ENCODE measurements around the gene CACNA2D4. TPM values are rescaled to one million over a fixed set of nuclear protein-coding genes. Genes with fewer than 3 reads are reported as not detected.

Gene CACNA2D4
- polyA plus RNA-seq, 6 donors from 2014 or later = 0.46 to 3.6 (median 2.7) TPM

DNA sequence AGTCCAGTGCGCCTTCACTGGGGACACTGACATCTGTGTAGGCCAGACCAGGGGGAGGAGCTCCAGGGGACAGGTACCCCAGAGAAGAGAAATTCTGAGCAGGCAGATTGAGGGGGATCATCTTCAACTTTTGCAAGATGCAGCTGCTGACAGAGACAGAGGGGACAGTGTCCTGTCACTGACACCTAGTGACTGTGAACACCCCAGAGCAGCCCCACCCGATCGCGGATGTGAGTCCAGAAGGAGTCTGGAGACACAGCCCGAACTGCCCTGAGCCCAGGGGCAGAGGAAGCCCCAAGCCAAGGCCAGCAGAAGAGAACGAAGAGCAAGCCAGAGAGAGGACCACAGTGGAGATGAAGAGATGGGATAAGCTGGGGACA, 119.8 kb downstream of the CACNA2D4 start:
- no peak overlapping the region for H3K27ac Mint-ChIP-seq
- H3K36me3 Mint-ChIP-seq = no peaks in the 10 kb centered on the region
- ATAC-seq (ENCODE audit: low read depth in 2 of 2) (no peak), DNase-seq (no peak)
- no peaks in the 10 kb centered on the region for H3K9me3 Mint-ChIP-seq
- no peaks in the 10 kb centered on the region for H3K27me3 Mint-ChIP-seq
- H3K4me3 Mint-ChIP-seq = peak overlapping the region in 1 of 8 donors; percentile 97
- peaks cover 25 to 26% (median 26%) of the 10 kb centered on the region in 3 donors for H3K4me1 Mint-ChIP-seq

DNA sequence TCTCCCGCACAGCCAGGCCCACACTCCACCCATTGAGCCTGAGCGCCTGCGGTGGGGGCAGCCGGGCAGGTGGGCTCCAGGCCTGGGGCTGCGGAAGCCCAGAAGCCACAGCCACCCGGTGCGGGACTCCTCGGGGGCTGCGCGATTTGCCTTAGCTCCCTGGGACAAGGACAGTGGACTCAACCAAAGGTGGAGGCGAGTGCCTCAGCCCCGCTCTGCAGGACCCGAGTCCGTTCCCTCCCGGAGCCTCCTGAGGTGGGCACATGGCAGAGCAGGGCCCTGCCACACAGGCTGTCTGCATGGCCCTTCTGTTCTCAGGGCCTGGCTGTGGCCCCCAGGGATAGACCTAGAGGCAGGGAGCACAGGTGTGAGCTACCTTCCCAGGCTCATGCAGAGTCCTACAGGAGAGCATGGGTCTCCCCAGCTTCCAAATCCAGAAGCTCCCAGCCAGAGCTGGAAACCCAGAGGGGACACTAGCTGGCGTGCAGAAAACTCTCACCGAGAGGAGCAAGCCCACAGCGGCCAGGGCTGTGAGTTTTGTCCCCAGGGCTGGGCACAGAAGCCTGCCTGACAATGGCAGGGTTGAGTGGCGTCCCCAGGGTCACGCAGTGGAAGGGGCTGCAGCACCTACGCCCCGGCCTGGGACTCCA, 120.3 kb downstream of the CACNA2D4 start:
- ATAC-seq (ENCODE audit: low read depth in 2 of 2) = no peak
- H3K36me3 Mint-ChIP-seq = no peaks in the 10 kb centered on the region
- H3K9me3 Mint-ChIP-seq = no peaks in the 10 kb centered on the region
- H3K4me1 Mint-ChIP-seq = peaks cover 25 to 26% (median 26%) of the 10 kb centered on the region in 3 donors
- peak overlapping the region in 1 of 6 donors; percentile 42 for H3K27ac Mint-ChIP-seq
- no peak for DNase-seq
- no peaks in the 10 kb centered on the region for H3K27me3 Mint-ChIP-seq
- H3K4me3 Mint-ChIP-seq = peak overlapping the region; percentile 42 to 97 (median 68)

DNA sequence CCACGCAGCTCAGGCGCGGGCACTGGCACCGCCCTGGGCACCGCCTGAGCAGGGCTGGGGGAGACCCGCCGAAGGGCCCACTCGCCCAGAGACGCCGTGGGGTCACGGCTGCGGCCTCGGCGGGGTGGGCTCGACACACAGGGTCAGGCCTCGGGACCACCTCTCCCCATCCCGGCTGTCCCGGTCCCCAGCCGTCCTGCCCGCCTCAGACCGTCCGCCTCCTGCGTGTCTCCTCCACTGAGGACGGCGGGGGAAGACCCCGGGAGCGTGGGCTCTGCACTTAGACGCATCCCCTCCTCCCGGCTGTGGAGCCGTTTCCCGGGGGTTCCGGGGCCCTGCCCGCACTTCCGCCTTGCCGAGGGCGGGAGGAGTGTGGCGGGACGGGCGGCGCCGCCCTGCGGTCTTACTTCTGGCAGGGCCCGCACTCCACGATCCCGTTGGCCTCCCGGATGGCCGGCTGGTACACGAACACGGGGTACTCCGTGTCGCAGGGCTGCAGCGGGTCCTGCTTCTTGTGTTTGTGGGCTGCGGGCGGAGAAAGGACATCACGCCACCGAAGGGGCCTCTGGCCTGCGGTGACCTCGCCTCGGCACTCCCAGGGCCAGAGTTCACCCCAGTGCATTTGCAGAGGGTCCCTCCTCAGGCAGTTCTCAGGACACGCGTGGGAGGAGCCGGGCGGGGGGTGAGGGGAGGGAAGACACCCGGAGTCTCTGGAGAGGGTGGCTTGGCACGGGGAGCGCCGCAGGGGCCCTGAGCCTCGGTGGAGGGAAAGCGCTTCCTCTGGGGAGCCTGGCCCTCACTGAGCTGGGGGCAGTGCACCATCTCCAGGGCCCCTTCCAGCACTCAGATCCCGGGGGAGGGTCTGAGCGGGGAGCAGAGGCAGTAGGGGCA, 121.2 kb downstream of the CACNA2D4 start:
- no peaks in the 10 kb centered on the region for H3K27me3 Mint-ChIP-seq
- ATAC-seq (ENCODE audit: low read depth in 2 of 2) (peak; percentile 5 to 8), DNase-seq (peak; percentile 41)
- peak overlapping the region in 5 of 6 donors; percentile 11 to 81 (median 76) for H3K27ac Mint-ChIP-seq
- H3K36me3 Mint-ChIP-seq = no peaks in the 10 kb centered on the region
- H3K4me3 Mint-ChIP-seq = peak overlapping the region; percentile 82 to 97 (median 91)
- H3K9me3 Mint-ChIP-seq = no peaks in the 10 kb centered on the region
- peaks cover 25 to 26% (median 25%) of the 10 kb centered on the region in 3 donors for H3K4me1 Mint-ChIP-seq

- Mint-ChIP-seq H3K27me3 (no peaks in the 10 kb centered on the region), H3K27ac (peak overlapping the region; percentile 76 to 92 (median 90)), H3K4me3 (peak overlapping the region; percentile 87 to 97 (median 92)), H3K4me1 (peaks cover 26 to 30% (median 29%) of the 10 kb centered on the region in 3 donors), H3K9me3 (no peaks in the 10 kb centered on the region), H3K36me3 (no peaks in the 10 kb centered on the region)
- DNase-seq = peak; percentile 40
- ATAC-seq (ENCODE audit: low read depth in 2 of 2) = peak; percentile 21 to 31
Observed at GRCh38 chr12:1796515-1797010, 121.9 kb downstream of the CACNA2D4 start.

GRCh38 chr12:1795785-1796514, 122.5 kb downstream of the CACNA2D4 start:
- Mint-ChIP-seq H3K4me3 (peak overlapping the region; percentile 87 to 97 (median 92)), H3K36me3 (no peaks in the 10 kb centered on the region), H3K4me1 (peaks cover 32 to 33% (median 32%) of the 10 kb centered on the region in 3 donors), H3K27ac (peak overlapping the region; percentile 44 to 92 (median 90)), H3K9me3 (no peaks in the 10 kb centered on the region), H3K27me3 (no peaks in the 10 kb centered on the region)
- ATAC-seq (ENCODE audit: low read depth in 2 of 2) (peak; percentile 94 to 96), DNase-seq (peak; percentile 93)

GRCh38 chr12:1795221-1795784, 123.1 kb downstream of the CACNA2D4 start:
- Mint-ChIP-seq H3K4me1 (peaks cover 27 to 33% (median 30%) of the 10 kb centered on the region in 3 donors), H3K27ac (peak overlapping the region in 2 of 6 donors; percentile 26 to 77), H3K4me3 (peak overlapping the region in 6 of 8 donors; percentile 76 to 97 (median 90)), H3K27me3 (no peaks in the 10 kb centered on the region), H3K9me3 (no peaks in the 10 kb centered on the region), H3K36me3 (no peaks in the 10 kb centered on the region)
- no peak for ATAC-seq (ENCODE audit: low read depth in 2 of 2)
- DNase-seq = no peak

DNA sequence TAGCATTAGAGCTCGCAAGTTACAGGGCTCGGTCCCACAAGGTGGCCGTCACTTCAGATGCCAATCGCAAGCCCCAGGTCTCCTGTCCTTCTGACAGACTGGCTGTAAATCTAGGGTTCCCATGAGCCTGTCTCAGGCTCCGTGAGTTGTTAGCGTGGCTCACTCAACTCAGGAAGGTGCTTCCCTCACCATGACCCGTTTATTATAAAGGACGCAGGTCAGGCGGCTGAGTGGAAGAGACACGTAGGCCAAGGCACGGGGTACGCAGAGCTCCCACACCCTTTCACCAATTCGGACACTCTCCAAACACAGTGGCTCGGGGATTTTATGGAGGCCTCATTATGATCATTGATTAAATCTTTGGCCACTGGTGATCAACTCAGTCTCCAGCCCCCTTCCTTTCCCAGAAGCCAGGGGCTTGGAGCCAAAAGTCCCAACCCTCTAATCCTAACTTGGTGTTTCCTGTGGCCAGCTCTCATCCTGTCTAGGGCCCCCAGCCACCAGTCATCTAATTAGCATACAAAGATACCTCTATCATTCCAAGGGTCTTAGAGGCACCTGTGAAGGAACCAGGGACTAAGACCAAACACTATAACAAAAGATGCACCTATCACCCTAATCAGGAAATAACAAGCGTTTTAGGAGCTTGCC, 123.9 kb downstream of the CACNA2D4 start:
- Mint-ChIP-seq H3K4me3 (peak overlapping the region in 1 of 8 donors; percentile 60), H3K9me3 (no peaks in the 10 kb centered on the region), H3K27ac (peak overlapping the region in 1 of 6 donors; percentile 60), H3K36me3 (no peaks in the 10 kb centered on the region), H3K27me3 (no peaks in the 10 kb centered on the region), H3K4me1 (peaks cover 20 to 28% (median 27%) of the 10 kb centered on the region in 3 donors)
- ATAC-seq (ENCODE audit: low read depth in 2 of 2) = no peak
- DNase-seq = no peak

GRCh38 chr12:1793426-1794210, 124.8 kb downstream of the CACNA2D4 start:
- no peak for ATAC-seq (ENCODE audit: low read depth in 2 of 2)
- peaks cover 15 to 23% (median 21%) of the 10 kb centered on the region in 3 donors for H3K4me1 Mint-ChIP-seq
- H3K27ac Mint-ChIP-seq = no peak overlapping the region

DNA sequence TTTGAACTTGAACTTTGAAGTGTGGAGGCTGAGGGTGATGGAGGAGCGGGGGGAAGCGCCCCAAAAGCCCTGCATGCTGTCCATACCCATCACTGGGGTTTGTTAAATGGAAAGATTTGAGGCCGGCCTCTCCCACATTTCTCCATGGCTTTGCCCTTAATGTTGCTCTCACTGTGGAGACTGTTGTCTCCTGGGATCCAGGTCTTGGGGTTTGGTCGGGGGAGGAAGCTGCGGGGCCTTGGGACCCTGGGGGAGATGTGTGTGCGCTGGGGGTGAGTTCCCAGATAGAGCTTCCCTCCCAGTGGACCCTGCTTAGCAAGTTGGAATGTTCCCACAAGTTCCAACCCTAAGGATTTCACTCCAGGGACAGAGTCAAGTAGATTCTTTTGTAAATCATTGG, 126.0 kb downstream of the CACNA2D4 start:
- Mint-ChIP-seq H3K4me3 (peak overlapping the region in 1 of 8 donors; percentile 24), H3K9me3 (no peaks in the 10 kb centered on the region), H3K4me1 (peaks cover 13 to 22% (median 17%) of the 10 kb centered on the region in 3 donors), H3K36me3 (peaks cover 0 to 4% of the 10 kb centered on the region in 2 donors), H3K27me3 (no peaks in the 10 kb centered on the region), H3K27ac (peak overlapping the region in 1 of 6 donors; percentile 11)
- DNase-seq (no peak), ATAC-seq (ENCODE audit: low read depth in 2 of 2) (no peak)

More at GRCh38 chr12:1793426-1794210, 124.8 kb downstream of the CACNA2D4 start:
- Mint-ChIP-seq H3K9me3 (no peaks in the 10 kb centered on the region), H3K4me3 (no peak overlapping the region), H3K36me3 (no peaks in the 10 kb centered on the region), H3K27me3 (no peaks in the 10 kb centered on the region)
- DNase-seq = no peak

- DNase-seq (peak; percentile 54), ATAC-seq (ENCODE audit: low read depth in 2 of 2) (peak; percentile 19 to 24)
- Mint-ChIP-seq H3K27me3 (no peaks in the 10 kb centered on the region), H3K4me1 (peaks cover 13 to 21% (median 17%) of the 10 kb centered on the region in 3 donors), H3K4me3 (peak overlapping the region in 2 of 8 donors; percentile 11 to 14), H3K36me3 (peaks cover 0 to 7% of the 10 kb centered on the region in 2 donors), H3K27ac (peak overlapping the region in 4 of 6 donors; percentile 6 to 69 (median 23)), H3K9me3 (no peaks in the 10 kb centered on the region)
Observed at GRCh38 chr12:1791104-1791841, 127.2 kb downstream of the CACNA2D4 start.

DNA sequence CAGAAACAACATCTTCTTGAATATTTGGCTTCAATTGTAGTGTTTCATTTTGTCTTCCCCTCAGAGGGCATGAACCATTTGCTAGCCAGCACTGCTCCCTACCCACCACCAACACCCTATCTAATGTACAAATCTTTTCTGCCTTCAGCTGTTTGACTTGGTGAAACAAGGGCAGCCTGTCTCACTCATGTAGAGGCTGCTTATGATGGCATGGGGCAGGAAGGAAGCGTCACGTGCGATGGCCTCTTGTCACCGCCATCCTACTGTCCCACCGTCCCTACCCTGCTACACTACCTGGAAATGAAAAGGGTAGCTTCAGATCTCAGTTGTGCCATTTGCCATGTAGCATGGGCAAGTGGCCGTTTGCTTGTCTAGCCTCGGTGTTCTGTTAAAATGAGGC, 128.0 kb downstream of the CACNA2D4 start:
- no peak for ATAC-seq (ENCODE audit: low read depth in 2 of 2)
- H3K27ac Mint-ChIP-seq = peak overlapping the region in 1 of 6 donors; percentile 1
- peaks cover 8 to 17% (median 13%) of the 10 kb centered on the region in 3 donors for H3K4me1 Mint-ChIP-seq
- no peaks in the 10 kb centered on the region for H3K9me3 Mint-ChIP-seq
- no peak overlapping the region for H3K4me3 Mint-ChIP-seq
- no peak for DNase-seq
- peaks cover 0 to 14% of the 10 kb centered on the region in 2 donors for H3K36me3 Mint-ChIP-seq
- no peaks in the 10 kb centered on the region for H3K27me3 Mint-ChIP-seq
